Smooth muscle cell (in vitro differentiated cells): Measurements from ENCODE around the gene CHSY1. TPM values are rescaled to one million over a fixed set of nuclear protein-coding genes. Genes with fewer than 3 reads are reported as not detected.
A peak's percentile ranks its signal among the peaks of the same experiment; 100 is the strongest.

Experiments
- DNase-seq: peaks from one replicate; lab custom pipeline; 2025; ENCODE audit not compliant: unreplicated experiment; lab: John Stamatoyannopoulos, UW
- H2AFZ ChIP-seq: fragments of 200-600 bp; sonication (generic); 2 replicates; pipeline ENCODE4 v1.6.0; 2016; ENCODE audit warnings: antibody characterized with exemption, low read depth, mild to moderate bottlenecking
- H3F3A ChIP-seq: fragments of 200-600 bp; sonication (generic); 2 replicates; pipeline ENCODE4 v1.6.0; 2017; ENCODE audit warnings: antibody characterized with exemption, low read depth
- H3K27ac ChIP-seq: fragments of 200-600 bp; sonication (generic); 2 replicates; pipeline ENCODE4 v1.5.1; 2016; ENCODE audit warnings: low read depth, mild to moderate bottlenecking
- H3K27me3 ChIP-seq: fragments of 200-600 bp; sonication (generic); 2 replicates; pipeline ENCODE4 v1.6.1; 2016; ENCODE audit warnings: low read depth, mild to moderate bottlenecking
- H3K36me3 ChIP-seq: fragments of 200-600 bp; sonication (generic); 2 replicates; pipeline ENCODE4 v1.5.1; 2016; ENCODE audit warnings: low read depth
- H3K4me1 ChIP-seq: fragments of 200-600 bp; sonication (generic); 2 replicates; pipeline ENCODE4 v1.5.1; 2016; ENCODE audit warnings: low read depth
- H3K4me2 ChIP-seq: fragments of 200-600 bp; sonication (generic); 2 replicates; pipeline ENCODE4 v1.6.0; 2016; ENCODE audit warnings: mild to moderate bottlenecking
- H3K4me3 ChIP-seq: fragments of 200-600 bp; sonication (generic); 2 replicates; pipeline ENCODE4 v1.5.1; 2016; ENCODE audit warnings: mild to moderate bottlenecking
- H3K79me2 ChIP-seq: fragments of 200-600 bp; sonication (generic); 2 replicates; pipeline ENCODE4 v1.6.0; 2016; ENCODE audit warnings: low read depth, mild to moderate bottlenecking
- H3K9ac ChIP-seq: fragments of 200-600 bp; sonication (generic); 2 replicates; pipeline ENCODE4 v1.6.0; 2016; ENCODE audit warnings: low read depth
- H3K9me3 ChIP-seq: fragments of 200-600 bp; sonication (generic); replicated peaks from 2 replicates; pipeline ENCODE4 v1.5.1; 2016; ENCODE audit warnings: low read depth
- H4K20me1 ChIP-seq: fragments of 200-600 bp; sonication (generic); 2 replicates; pipeline ENCODE4 v1.6.0; 2016; ENCODE audit warnings: low read depth
- CTCF ChIP-seq: fragments of 200-600 bp; sonication (generic); IDR thresholded peaks from 2 replicates; pipeline ENCODE4 v1.5.1; 2017; ENCODE audit warnings: borderline replicate concordance, mild to moderate bottlenecking, antibody characterized with exemption; ENCODE audit not compliant: insufficient read depth, poor library complexity, severe bottlenecking
- WGBS: methylation state at CpG from one replicate; pipeline ENCODE4 v1.1.7; 2016; ENCODE audit warnings: low lambda C conversion rate; 5-methylcytosine and 5-hydroxymethylcytosine counted together
- polyA plus RNA-seq: library from polyadenylated mRNA; unstranded; fragments of >200 nt; fragmentation: Nextera tagmentation; extraction: Ambion mirVana; gene quantifications from 2 replicates; pipeline ENCODE4 v1.2.1, GENCODE V29; 2016
- total RNA-seq: library from RNA; depleted of rRNA; stranded (reverse); fragments of >200 nt; gene quantifications from 2 replicates; pipeline ENCODE4 v1.2.3, GENCODE V29; 2014

Gene CHSY1
- total and polyA plus RNA-seq, 2 experiments from 2014 or later: 106 to 123 TPM

- H4K20me1 ChIP-seq: peaks cover 6% of the 10 kb centered on the region
- H3K79me2 ChIP-seq: peaks cover 84% of the 10 kb centered on the region
- peaks cover 6% of the 10 kb centered on the region for H3K36me3 ChIP-seq
- H3F3A ChIP-seq: peaks cover 65% of the 10 kb centered on the region
- H3K27ac ChIP-seq: peak overlapping the region; percentile 100
- WGBS: 44% methylated on average over 5 of the region's 5 CpGs
- no peak overlapping the region for H2AFZ ChIP-seq
- no peak for DNase-seq
- no peak overlapping the region for H3K9ac ChIP-seq
- H3K4me1 ChIP-seq: peaks cover 12% of the 10 kb centered on the region
- H3K4me2 ChIP-seq: no peak overlapping the region
- H3K4me3 ChIP-seq: no peak overlapping the region
- H3K9me3 ChIP-seq: no peaks in the 10 kb centered on the region
- no peaks in the 10 kb centered on the region for H3K27me3 ChIP-seq
- no peak for TF ChIP-seq CTCF
Observed at GRCh38 chr15:101176625-101177024, 75.2 kb downstream of the CHSY1 start.

- peaks cover 6% of the 10 kb centered on the region for H3K36me3 ChIP-seq
- H3K4me3 ChIP-seq: no peak overlapping the region
- H3K9ac ChIP-seq: no peak overlapping the region
- DNase-seq: no peak
- H3K27ac ChIP-seq: peak overlapping the region; percentile 100
- H3K9me3 ChIP-seq: no peaks in the 10 kb centered on the region
- peaks cover 6% of the 10 kb centered on the region for H4K20me1 ChIP-seq
- peaks cover 64% of the 10 kb centered on the region for H3F3A ChIP-seq
- no peak overlapping the region for H2AFZ ChIP-seq
- no peaks in the 10 kb centered on the region for H3K27me3 ChIP-seq
- 88% methylated on average over 12 of the region's 12 CpGs for WGBS
- H3K4me2 ChIP-seq: no peak overlapping the region
- H3K4me1 ChIP-seq: peaks cover 12% of the 10 kb centered on the region
- peaks cover 71% of the 10 kb centered on the region for H3K79me2 ChIP-seq
- no peak for TF ChIP-seq CTCF
Observed at GRCh38 chr15:101175401-101175800, 76.4 kb downstream of the CHSY1 start.

- no peaks in the 10 kb centered on the region for H3K27me3 ChIP-seq
- peaks cover 64% of the 10 kb centered on the region for H3F3A ChIP-seq
- peaks cover 1% of the 10 kb centered on the region for H4K20me1 ChIP-seq
- peak overlapping the region; percentile 100 for H3K27ac ChIP-seq
- H3K4me3 ChIP-seq: no peak overlapping the region
- no peak for TF ChIP-seq CTCF
- no peak for DNase-seq
- H2AFZ ChIP-seq: no peak overlapping the region
- H3K9ac ChIP-seq: no peak overlapping the region
- no peaks in the 10 kb centered on the region for H3K9me3 ChIP-seq
- peaks cover 6% of the 10 kb centered on the region for H3K36me3 ChIP-seq
- peaks cover 62% of the 10 kb centered on the region for H3K79me2 ChIP-seq
- no peak overlapping the region for H3K4me2 ChIP-seq
- WGBS: 94% methylated on average over 29 of the region's 29 CpGs
- H3K4me1 ChIP-seq: peaks cover 8% of the 10 kb centered on the region
Observed at GRCh38 chr15:101174152-101174920, 77.5 kb downstream of the CHSY1 start.
